HL-60 (cell line): ENCODE results near the gene HSF2.

Source experiments
- CTCF ChIP-seq: IDR thresholded peaks from one replicate; pipeline ENCODE4 v1.5.1; 2011; ENCODE audit warnings: low read length, control low read depth, inconsistent platforms; ENCODE audit not compliant: insufficient read depth
- GABPA ChIP-seq: IDR thresholded peaks from 2 replicates; pipeline ENCODE4 v1.6.1; 2012; ENCODE audit warnings: low read depth
- POLR2AphosphoS5 ChIP-seq: IDR thresholded peaks from 2 replicates; pipeline ENCODE4 v1.6.1; 2012; ENCODE audit warnings: low read depth
- REST ChIP-seq: IDR thresholded peaks from 2 replicates; pipeline ENCODE4 v1.6.1; 2012; ENCODE audit warnings: low read depth; ENCODE audit not compliant: insufficient replicate concordance
- SPI1 ChIP-seq: IDR thresholded peaks from 2 replicates; pipeline ENCODE4 v1.6.1; 2012; ENCODE audit warnings: low read depth, mild to moderate bottlenecking, borderline replicate concordance

- TF ChIP-seq CTCF: no peak
- no peak for TF ChIP-seq POLR2AphosphoS5
- TF ChIP-seq SPI1: no peak
- no peak for TF ChIP-seq GABPA
- TF ChIP-seq REST: no peak
These were observed 6.7 kb upstream of the HSF2 start for GRCh38 chr6:122392564-122393350.
